Inflammatory macrophage treated with lipopolysaccharide for 1 hour (primary cell): ENCODE results near the gene BIRC7.
"Not testable (repeated sequence)": the region's sequence is repeated elsewhere in the genome, so short reads cannot be mapped to it uniquely, and the experiment has no call there.

Experiments
- DNase-seq, 2 donors: peaks; one replicate each; pipeline ENCODE4 v3.0.0-alpha.2; 2020 to 2022

The BIRC7 gene

GRCh38 chr20:63249891-63250290 lies 14.2 kb downstream of the BIRC7 start:
- DNase-seq: no peak

GRCh38 chr20:63251350-63251749 lies 15.6 kb downstream of the BIRC7 start:
- not testable (repeated sequence) for DNase-seq

GRCh38 chr20:63252284-63252711 lies 16.6 kb downstream of the BIRC7 start:
- DNase-seq: no peak

- DNase-seq: no peak
These were observed 17.3 kb downstream of the BIRC7 start for GRCh38 chr20:63253065-63253437.

- DNase-seq: no peak
These were observed 17.9 kb downstream of the BIRC7 start for GRCh38 chr20:63253438-63254231.

- no peak for DNase-seq
These were observed 18.5 kb downstream of the BIRC7 start, which contains the start of gene NKAIN4 for GRCh38 chr20:63254232-63254605. NKAIN4 (minus strand) TSS chr20:63254463; CDS start chr20:63254450, 13 bp downstream.

GRCh38 chr20:63254606-63255384 lies 19.1 kb downstream of the BIRC7 start:
- DNase-seq: no peak

- DNase-seq: no peak
These were observed 20.4 kb downstream of the BIRC7 start for GRCh38 chr20:63255931-63256704.

GRCh38 chr20:63256954-63257353 lies 21.2 kb downstream of the BIRC7 start:
- no peak for DNase-seq

GRCh38 chr20:63257629-63258028 lies 21.9 kb downstream of the BIRC7 start:
- DNase-seq: no peak

- no peak for DNase-seq
These were observed 23.1 kb downstream of the BIRC7 start for GRCh38 chr20:63258781-63259180.

GRCh38 chr20:63259734-63260460 lies 24.2 kb downstream of the BIRC7 start:
- DNase-seq: no peak

GRCh38 chr20:63260521-63260920 lies 24.8 kb downstream of the BIRC7 start:
- DNase-seq: no peak

- DNase-seq: no peak
These were observed 25.5 kb downstream of the BIRC7 start for GRCh38 chr20:63261060-63261794.

GRCh38 chr20:63261795-63262528 lies 26.3 kb downstream of the BIRC7 start:
- DNase-seq: no peak

GRCh38 chr20:63262836-63263235 lies 27.1 kb downstream of the BIRC7 start:
- DNase-seq: no peak

- no peak for DNase-seq
These were observed 28.3 kb downstream of the BIRC7 start for GRCh38 chr20:63264000-63264399.

GRCh38 chr20:63264519-63264918 lies 28.8 kb downstream of the BIRC7 start:
- DNase-seq: no peak

- no peak for DNase-seq
These were observed 30.3 kb downstream of the BIRC7 start for GRCh38 chr20:63265891-63266515.

- DNase-seq: no peak
These were observed 32.0 kb downstream of the BIRC7 start for GRCh38 chr20:63267691-63268090.

GRCh38 chr20:63268256-63268655 lies 32.6 kb downstream of the BIRC7 start:
- DNase-seq: no peak
